NCI-H2081 treated with DMSO at 0.1 percent for 48 hours (cell line): ENCODE results near the gene ABCC10.
A peak's percentile ranks its signal among the peaks of the same experiment; 100 is the strongest.
"Not testable (repeated sequence)": the region's sequence is repeated elsewhere in the genome, so short reads cannot be mapped to it uniquely, and the experiment has no call there.

Source experiments
- DNase-seq: peaks from one replicate; lab custom pipeline; 2025; lab: John Stamatoyannopoulos, UW

Gene ABCC10, protein sequence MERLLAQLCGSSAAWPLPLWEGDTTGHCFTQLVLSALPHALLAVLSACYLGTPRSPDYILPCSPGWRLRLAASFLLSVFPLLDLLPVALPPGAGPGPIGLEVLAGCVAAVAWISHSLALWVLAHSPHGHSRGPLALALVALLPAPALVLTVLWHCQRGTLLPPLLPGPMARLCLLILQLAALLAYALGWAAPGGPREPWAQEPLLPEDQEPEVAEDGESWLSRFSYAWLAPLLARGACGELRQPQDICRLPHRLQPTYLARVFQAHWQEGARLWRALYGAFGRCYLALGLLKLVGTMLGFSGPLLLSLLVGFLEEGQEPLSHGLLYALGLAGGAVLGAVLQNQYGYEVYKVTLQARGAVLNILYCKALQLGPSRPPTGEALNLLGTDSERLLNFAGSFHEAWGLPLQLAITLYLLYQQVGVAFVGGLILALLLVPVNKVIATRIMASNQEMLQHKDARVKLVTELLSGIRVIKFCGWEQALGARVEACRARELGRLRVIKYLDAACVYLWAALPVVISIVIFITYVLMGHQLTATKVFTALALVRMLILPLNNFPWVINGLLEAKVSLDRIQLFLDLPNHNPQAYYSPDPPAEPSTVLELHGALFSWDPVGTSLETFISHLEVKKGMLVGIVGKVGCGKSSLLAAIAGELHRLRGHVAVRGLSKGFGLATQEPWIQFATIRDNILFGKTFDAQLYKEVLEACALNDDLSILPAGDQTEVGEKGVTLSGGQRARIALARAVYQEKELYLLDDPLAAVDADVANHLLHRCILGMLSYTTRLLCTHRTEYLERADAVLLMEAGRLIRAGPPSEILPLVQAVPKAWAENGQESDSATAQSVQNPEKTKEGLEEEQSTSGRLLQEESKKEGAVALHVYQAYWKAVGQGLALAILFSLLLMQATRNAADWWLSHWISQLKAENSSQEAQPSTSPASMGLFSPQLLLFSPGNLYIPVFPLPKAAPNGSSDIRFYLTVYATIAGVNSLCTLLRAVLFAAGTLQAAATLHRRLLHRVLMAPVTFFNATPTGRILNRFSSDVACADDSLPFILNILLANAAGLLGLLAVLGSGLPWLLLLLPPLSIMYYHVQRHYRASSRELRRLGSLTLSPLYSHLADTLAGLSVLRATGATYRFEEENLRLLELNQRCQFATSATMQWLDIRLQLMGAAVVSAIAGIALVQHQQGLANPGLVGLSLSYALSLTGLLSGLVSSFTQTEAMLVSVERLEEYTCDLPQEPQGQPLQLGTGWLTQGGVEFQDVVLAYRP (N-terminal part only)

DNA sequence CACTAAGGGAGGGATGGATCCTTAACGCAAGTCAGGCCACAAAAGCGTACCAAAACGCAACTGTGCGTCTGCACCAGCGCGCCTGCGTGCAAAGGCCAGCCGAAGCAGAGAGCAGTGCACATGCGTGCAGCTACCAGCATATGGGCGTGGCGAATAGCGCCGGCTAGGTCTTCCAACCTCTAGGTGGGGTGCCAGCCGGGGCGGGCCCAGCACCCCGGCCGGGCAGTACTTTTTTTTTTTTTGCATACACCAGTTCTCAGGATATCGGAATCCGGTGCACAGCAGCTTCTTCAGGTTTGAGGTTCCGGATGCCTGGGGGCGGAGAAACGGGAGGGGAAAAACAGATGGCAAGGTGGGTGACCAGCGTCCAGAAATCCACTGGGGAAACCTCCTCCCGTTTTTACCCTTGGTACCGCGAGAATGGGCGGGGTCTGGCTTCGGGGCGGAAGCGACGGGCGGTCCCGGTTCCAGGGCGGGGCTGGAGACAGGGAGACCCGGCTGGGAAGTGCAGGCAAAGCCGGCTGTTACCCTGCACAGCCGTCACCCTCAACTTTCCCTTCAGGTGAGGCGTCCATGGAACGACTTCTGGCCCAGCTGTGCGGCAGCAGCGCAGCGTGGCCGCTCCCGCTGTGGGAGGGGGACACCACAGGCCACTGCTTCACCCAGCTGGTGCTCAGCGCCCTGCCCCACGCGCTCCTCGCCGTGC is at the start of gene ABCC10:
Gene ABCC10 (plus strand): TSS at position 136 of the 706 bp plus-strand sequence. CDS start 438 bp downstream, at position 574.
- DNase-seq, result peak; percentile 91

DNA sequence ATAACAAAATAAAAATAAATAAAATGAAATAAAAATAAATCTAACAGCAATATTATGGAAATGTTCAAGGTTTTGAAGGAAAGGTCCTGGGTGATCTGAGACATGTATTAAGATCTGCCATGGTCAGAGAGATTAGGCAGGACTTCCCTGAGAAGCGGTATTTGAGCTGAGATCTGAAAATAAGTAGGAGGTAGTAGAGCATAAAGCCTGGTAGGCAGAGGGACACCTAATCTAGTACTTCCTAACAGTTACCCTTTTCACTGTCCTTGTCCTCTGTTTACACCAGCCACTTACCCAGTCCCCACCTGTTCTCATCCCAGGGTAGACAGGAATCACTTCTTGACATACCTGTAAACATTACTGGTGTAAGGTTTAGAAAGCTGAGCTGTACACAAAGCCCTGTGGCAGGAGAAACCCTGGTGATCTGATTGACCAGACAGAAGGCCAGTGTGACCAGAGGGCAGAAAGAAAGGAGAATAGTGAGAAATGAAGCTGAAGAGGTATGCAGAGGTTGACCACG is 49.6 kb upstream of the ABCC10 start:
- DNase-seq, result no peak

DNA sequence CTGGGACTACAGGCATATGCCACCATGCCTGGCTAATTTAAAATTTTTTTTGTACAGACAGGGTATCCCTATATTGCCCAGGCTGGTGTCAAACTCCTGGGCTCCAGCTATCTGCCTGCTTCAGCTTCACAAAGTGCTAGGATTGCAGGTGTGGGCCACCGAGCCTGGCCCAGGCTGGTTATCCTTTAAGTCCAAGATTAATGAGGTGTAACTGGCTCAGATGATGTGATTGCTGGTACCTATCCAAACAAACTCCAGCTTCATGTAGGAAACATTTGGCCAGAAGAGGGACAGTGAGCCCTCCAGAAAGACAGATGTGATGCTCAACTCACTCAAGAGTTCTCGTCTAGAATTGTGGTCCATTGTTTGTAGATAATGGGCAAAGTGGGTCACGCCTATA is 48.7 kb upstream of the ABCC10 start:
- no peak for DNase-seq

DNA sequence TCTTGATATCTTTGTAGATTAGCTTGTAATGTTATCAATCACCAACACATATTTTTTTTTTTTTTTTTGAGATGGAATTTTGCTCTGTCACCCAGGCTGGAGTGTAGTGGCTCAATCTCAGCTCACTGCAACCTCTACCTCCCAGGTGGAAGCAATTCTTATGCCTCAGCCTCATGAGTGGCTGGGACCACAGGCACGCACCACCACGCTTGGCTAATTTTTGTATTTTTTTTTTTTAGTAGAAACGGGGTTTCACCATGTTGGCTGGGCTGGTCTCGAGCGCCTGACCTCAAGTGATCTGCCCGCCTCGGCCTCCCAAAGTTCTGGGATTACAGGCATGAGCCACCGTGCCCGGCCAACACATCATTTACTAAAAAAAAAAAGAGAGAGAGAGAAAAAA is 46.5 kb upstream of the ABCC10 start:
- not testable (repeated sequence) for DNase-seq

DNA sequence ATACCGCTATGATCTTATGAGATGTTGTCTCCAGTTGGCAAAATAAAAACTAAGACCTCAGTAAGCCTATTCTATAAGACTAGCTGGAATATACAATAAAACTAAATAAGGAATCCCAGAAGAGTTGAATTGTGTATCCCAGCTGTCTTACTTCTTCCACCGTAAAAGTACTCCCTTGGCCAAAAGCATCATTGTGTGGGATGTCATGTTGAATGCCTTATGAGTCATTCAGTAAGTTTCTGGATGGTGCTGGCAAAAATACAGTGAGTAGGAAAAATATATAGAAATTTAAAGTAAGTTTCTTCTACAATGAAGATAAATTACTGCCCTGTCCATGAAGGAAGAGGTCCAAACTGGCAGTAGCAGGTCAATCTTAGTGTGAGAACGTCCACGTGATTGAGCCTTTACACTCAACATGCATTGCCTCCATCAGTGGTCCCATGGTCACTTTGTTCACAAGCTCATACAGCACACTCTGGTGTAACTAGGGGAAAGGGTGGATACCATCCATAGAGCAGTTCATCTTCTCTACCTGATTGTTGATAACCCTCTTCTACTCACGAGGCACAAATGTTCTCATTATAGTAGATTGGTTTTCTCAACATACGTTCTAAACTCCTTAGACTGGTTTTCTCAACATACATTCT is 44.2 kb upstream of the ABCC10 start:
- no peak for DNase-seq

DNA sequence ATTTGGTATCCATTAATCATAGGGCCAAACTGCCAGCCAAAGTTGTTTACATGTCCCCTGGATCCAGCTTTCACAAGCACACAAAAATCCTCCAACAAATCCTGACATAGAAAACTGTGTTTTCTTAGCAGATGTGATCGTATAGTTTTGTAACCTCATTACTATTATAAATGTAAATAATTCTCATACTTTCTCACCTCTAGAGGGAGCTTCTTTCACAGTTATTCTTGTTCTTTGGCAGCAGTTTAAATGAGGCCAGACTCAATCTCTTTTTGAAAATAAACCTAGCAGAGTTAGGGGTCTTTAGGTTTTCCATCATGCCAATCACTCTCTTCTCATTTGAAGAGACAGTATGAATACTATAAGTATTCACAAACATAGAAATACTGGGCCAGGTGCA is 40.8 kb upstream of the ABCC10 start:
- no peak for DNase-seq

DNA sequence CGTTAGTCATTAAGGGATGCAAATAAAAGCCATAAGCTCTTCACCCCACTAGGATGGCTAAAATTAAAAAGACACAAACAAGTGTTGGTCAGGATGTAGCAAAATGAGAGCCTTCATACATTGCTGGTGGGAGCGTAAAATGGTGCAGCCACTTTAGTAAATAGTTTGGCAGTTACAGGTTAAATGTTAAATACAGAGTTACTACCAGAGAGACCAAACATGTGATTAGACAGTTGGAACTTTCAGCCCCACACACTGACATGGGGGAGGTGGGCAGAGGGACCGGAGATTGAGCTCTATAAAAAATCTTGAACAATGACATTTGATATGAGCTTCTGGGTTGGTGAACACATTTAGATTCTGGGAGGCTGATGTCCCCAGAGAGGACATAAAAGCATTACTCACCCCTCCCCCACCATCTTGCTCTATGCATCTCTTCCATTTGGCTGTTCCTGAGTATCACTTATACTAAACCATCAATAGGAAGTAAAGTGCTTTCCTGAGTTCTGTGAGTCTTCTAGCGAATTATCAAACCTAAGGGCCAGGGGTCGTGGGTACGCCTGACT is 37.5 kb upstream of the ABCC10 start:
- DNase-seq, result no peak

DNA sequence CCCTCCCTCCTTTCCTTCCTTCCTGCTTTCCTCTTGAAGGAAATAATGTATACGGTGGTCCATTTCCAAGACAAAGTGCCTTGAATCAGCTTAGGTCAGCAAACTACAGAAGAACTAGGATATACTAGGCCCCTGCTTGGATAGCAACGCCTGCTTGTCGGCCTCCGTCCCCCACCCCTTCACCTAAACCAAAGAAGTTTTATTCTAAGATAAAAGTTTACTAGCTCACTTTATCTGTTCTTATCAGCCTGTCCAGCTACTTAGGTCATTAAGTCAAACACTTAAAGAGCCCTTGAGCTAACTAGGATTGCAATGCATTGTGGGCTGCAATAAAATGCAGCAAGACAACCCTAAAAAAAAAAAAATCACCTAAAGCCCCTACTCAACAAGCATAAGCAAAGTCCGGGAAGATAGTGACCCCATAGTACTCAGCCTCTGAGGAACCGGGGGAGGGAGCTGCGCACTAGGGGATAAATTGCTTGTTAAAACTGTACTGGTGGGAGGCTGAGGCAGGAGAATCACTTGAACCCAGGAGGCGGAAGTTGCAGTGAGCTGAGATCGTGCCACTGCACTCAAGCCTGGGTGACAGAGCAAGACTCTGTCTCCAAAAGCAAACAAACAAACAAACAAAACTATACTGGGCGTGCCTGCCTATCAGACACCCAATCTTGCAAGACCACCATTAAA is 36.4 kb upstream of the ABCC10 start:
- not testable (repeated sequence) for DNase-seq

DNA sequence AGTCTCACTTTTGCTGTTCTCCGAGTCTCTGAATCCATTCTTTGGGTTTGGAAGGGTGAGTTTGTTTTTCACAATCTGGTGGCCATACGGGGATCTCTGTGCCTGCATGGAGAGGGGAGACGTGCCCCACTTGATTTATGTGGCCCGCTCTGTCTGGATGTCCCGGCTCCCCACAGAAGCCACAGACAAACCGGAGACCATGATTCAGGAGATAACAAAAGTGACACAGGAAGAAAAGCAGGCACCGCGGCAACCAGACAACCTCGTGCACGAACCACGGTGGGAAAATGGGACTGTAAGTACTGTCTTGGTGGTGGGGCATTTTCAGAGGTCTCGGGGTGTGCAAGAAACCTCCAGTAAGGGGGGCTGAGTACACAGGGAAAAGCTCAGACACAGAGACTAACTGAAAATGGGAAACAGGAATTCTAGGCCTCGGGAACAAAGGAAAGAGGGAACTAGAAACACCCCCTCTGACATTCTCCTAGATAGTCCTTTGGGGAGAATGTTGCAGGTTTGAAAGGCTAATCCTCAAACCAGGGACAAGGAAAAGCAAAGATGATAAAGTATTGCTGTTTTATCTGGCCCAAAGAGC is 35.8 kb upstream of the ABCC10 start:
- no peak for DNase-seq

DNA sequence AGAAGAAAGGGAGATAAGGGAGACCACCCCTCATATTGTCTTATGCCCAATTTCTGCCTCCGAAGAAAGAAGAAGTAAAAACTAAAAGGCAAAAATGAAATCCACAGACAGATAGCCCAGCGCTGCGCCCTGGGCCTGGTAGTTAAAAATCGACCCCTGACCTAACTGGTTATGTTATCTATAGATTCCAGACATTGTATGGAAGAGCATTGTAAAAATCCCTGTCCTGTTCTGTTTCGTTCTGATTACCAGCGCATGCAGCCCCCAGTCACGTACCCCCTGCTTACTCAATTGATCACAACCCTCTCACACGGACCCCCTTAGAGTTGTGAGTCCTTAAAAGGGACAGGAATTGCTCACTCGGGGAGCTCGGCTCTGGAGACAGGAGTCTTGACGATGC is 34.2 kb upstream of the ABCC10 start:
- DNase-seq, result not testable (repeated sequence)

DNA sequence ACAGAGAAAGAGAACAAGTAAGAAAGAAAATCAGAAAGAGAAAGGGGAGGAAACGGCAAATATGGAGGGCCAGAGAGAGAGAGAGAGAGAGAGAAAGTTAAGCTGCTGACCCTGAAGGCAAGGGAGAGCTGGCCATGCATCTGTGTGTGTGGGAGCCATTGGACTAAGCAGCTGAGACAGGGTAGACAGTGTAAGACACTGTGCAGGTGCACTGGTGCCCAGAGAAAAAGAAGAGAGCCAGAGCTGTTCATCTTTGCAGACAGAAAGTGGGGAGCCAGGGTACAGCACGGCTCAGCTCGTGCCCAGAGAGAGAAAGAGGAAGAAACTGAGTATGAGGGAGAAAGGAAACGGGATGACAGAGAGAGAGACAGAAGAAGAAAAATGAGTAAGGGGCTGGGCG is 33.7 kb upstream of the ABCC10 start:
- no peak for DNase-seq

DNA sequence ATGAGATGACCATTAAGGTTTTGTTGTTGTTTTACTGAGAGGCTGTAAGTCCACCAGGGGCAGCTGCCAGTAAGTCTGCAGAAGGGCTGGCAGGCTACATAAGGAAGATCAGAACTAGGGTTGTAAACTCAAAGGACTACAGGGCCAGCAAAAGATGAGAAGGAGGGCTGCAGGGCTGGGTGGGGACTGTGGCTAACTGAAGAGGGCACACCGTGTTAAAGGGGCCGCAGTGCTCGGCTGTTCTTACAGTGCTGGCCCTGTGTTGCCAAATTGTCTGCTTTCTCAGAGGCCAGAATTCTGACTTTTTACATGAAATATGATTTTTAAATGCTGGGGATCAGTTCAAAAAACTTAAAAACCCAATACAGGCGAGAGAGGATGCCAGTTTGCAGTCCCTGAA is 32.4 kb upstream of the ABCC10 start:
- DNase-seq, result no peak

DNA sequence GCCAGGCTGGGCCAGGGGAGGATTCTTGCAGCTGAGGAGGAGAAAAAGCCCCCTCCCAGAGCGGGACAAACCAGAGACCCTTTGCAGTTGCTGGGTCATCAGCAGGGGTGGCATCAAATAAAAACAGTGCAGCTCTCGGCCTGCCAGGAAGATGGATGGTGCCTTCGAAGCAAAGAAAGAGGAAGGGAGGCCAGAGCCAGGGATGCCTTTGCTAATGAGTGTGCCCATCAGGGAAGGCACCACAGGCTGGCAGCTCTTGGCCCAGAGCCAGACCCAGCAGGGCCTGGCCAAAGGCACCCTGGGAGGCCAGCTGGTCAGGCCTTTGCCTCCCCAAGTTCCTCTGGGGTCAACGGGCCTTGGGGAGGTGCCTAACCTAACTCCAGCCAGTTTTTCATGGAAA is 31.6 kb upstream of the ABCC10 start:
- DNase-seq, result no peak

DNA sequence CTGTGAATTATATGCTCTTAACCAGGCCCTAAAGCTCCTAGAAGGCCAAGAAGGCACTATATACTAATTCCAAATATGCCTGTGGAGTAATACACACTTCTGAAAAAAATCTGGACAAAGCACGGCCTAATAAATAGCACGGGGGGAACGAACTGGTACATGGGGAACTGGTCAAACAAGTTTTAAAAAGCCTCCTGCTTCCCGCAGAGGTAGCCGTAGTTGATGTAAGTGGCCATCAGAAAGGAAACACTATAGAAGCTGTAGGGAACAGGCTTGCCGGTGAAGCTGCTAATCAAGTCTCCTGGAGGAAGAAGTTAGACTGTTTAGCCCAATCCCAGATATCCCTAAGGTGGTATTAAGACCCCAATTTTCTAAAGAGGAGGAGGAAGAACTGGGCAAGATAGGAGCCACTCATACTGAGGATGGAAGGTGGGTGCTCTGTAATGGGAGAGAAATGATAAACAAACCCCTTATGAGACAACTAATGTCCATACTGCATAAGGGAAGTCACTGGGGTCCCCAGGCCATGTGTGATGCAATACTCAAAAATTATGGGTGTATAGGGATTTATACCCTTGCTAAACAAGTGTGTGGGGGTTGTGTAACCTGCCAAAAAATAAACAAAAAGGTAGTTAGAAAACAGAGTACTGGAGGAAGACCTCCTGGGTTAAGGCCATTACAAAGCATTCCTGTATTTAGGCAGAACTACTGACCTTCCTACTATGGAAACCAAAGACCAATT is 30.8 kb upstream of the ABCC10 start:
- no peak for DNase-seq

DNA sequence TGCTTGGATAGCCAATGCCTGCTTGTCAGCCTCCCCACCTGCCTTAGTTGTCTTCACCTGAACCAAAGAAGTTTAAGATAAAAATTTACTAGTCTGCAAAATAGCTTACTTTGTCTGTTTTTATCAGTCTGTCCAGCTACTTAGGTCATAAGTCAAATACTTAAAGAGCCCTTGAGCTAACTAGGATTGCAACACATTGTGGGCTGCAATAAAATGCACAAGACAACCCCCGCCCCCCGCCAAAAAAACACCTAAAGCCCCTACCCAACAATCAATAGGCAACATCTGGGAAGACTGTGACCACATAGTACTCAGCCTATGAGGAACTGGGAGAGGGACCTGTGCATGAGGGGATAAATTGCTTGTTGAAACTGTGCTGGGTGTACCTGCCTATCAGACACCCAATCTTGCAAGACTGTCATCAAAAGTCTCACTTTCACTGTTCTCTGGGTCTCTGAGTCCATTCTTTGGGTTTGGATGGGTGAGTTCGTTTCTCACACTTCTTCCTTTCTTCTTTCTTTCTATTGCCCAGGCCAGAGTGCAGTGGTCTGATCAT is 27.3 kb upstream of the ABCC10 start:
- no peak for DNase-seq

DNA sequence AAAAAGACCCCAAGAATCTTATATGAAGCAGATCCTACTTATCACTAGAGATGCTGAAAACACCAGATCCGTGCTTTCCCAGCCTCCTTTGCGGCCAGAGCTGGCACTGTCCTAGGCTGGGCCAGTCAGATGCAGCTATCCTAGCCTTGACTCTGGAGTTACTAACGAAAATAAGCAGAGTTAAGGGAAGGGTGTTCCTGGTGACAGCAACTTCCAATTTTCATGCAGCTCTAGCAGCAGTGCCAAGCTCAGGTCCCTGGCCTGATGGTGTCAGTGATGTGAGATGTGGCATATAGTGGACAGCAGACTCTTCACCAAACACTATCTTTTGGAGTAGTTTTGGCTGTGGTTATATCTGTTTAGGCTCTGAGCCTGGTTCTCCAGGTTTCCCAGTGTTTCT is 25.6 kb upstream of the ABCC10 start:
- no peak for DNase-seq

DNA sequence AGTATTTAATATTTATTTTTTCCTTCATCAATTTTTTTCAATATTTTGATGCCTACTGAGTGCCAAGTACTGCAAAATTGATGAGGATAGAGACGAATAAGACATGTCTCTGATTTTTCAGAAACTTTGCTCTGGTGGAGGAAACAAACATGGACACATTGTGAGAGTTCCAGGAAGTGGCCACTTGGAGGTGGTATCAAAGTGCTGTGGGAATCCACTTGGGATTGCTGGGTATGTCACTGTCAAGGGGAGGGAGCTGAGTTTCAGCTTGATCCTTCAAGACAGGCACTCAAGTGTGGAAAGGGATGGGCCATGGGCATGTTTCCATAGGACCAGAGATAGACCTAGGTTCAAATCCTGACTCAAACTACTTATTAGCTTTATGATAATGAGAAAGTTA is 24.5 kb upstream of the ABCC10 start:
- no peak for DNase-seq

DNA sequence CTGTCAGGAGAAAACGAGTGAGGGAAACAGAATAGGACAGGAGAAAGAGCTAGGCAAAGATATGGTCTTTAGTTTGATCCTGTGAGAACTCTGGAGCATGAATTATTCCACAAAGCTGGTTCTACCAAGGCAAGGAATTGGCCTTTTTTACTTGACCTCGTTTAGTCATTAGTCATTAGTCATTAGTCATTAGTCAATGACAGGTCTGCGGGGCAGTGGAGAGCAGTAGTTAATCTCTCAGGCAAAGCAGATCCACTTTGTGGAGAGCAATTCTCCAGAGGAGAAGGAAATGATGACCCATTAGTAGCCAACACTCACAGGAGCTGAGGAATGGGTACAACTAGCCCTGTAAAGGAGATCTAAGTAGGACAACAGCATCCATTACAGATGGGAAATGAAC is 22.0 kb upstream of the ABCC10 start:
- no peak for DNase-seq

DNA sequence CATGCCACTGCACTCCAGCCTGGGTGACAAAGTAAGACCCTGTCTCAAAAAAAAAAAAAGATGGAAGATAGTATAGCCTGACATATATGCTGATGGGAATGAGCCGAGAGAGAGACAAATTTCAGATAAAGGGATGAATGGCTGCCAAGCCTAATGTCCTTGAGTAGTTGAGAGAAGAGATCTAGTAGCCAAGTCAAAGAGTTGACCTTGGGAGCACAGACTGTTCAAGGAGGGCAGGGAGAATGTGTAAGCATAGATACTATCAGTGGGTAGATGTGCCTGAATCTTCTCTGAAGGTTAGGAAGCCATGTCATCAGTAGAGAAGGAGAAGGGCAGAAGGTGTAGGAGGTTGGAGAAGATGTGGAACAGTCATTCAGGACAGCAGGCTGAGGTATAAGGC is 20.0 kb upstream of the ABCC10 start:
- DNase-seq, result no peak
